Measurements from ENCODE around the gene PTGFRN.

PTGFRN gene

GRCh38 chr1:116907351-116907750 is 2.4 kb upstream of the PTGFRN start:
- DNase-seq: no peak
- Histone ChIP-seq H2AFZ (ENCODE audit: low read length) (no peak overlapping the region), H3F3A (ENCODE audit: insufficient read depth, low read length) (no peaks in the 10 kb centered on the region), H3K9ac (ENCODE audit: low read length) (no peak overlapping the region), H3K4me1 (ENCODE audit: low read length) (no peaks in the 10 kb centered on the region), H3K27me3 (replicated peaks; ENCODE audit: insufficient read depth, low read length) (no peaks in the 10 kb centered on the region), H3K79me2 (ENCODE audit: low read length) (no peaks in the 10 kb centered on the region), H3K27ac (ENCODE audit: low read length) (no peak overlapping the region), H3K36me3 (replicated peaks; ENCODE audit: insufficient read depth, low read length) (no peaks in the 10 kb centered on the region), H3K4me2 (ENCODE audit: low read depth, low read length) (no peak overlapping the region), H4K20me1 (ENCODE audit: insufficient read depth, low read length) (no peaks in the 10 kb centered on the region), H3K9me3 (replicated peaks; ENCODE audit: insufficient read depth, low read length) (no peaks in the 10 kb centered on the region), H3K9me2 (replicated peaks; ENCODE audit: insufficient read depth, low read length) (no peaks in the 10 kb centered on the region), H3K4me3 (ENCODE audit: low read length) (no peak overlapping the region)
- TF ChIP-seq EZH2phosphoT487 (IDR thresholded peaks at IDR 0.05; ENCODE audit: low read length) (no peak), EZH2 (optimal IDR thresholded peaks at IDR 0.05; ENCODE audit: low read depth, low read length) (no peak), CTCF (IDR thresholded peaks at IDR 0.05; ENCODE audit: low read length) (no peak)

GRCh38 chr1:116908266-116908665 is 1.4 kb upstream of the PTGFRN start:
- H3K27me3 ChIP-seq (replicated peaks; ENCODE audit: insufficient read depth, low read length): no peaks in the 10 kb centered on the region
- H3F3A ChIP-seq (ENCODE audit: insufficient read depth, low read length): no peaks in the 10 kb centered on the region
- no peaks in the 10 kb centered on the region for H3K4me1 ChIP-seq (ENCODE audit: low read length)
- H3K4me2 ChIP-seq (ENCODE audit: low read depth, low read length): no peak overlapping the region
- H2AFZ ChIP-seq (ENCODE audit: low read length): no peak overlapping the region
- DNase-seq: no peak
- no peak overlapping the region for H3K27ac ChIP-seq (ENCODE audit: low read length)
- TF ChIP-seq EZH2phosphoT487 (IDR thresholded peaks at IDR 0.05; ENCODE audit: low read length) (no peak), CTCF (IDR thresholded peaks at IDR 0.05; ENCODE audit: low read length) (no peak), EZH2 (optimal IDR thresholded peaks at IDR 0.05; ENCODE audit: low read depth, low read length) (no peak)
- no peaks in the 10 kb centered on the region for H3K9me3 ChIP-seq (replicated peaks; ENCODE audit: insufficient read depth, low read length)
- H3K36me3 ChIP-seq (replicated peaks; ENCODE audit: insufficient read depth, low read length): no peaks in the 10 kb centered on the region
- no peaks in the 10 kb centered on the region for H3K79me2 ChIP-seq (ENCODE audit: low read length)
- no peaks in the 10 kb centered on the region for H3K9me2 ChIP-seq (replicated peaks; ENCODE audit: insufficient read depth, low read length)
- no peaks in the 10 kb centered on the region for H4K20me1 ChIP-seq (ENCODE audit: insufficient read depth, low read length)
- no peak overlapping the region for H3K4me3 ChIP-seq (ENCODE audit: low read length)
- H3K9ac ChIP-seq (ENCODE audit: low read length): no peak overlapping the region

DNA sequence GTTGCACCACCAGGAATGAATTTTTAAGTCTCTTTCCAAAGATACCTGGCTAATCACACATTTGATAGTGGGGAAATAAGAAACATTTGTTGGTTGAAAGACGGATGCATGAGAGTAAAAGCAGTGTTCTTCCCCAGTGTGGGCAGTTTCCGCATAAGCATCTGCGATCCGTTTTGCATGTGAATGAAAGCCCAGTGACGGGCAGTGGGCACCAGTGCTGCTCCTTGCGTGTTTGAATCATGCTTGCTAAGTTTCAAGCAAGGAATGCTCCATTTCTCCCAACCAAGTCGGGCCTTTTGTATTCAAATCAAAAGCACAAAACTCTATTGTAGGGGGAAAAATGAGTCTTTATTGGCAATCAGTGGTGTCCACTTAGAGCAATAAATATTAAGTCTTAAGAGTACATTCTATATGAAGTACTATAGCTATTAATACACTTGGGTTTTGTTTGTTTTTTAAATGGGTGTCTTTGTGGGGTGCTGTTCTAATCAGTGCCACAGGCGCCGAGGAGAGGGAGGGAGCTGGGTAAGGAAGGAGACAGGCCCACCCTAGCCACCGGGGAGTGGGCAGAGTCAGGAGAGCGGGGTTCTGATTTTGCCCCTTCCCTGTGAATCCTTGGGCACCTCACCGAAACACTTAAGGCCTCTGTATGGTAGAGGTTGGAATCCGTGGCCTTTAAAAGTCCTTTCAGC is 750 bp upstream of the PTGFRN start:
- H3K9ac ChIP-seq (ENCODE audit: low read length): no peak overlapping the region
- no peak overlapping the region for H2AFZ ChIP-seq (ENCODE audit: low read length)
- H3K9me2 ChIP-seq (replicated peaks; ENCODE audit: insufficient read depth, low read length): no peaks in the 10 kb centered on the region
- DNase-seq: no peak
- no peaks in the 10 kb centered on the region for H3F3A ChIP-seq (ENCODE audit: insufficient read depth, low read length)
- H3K27me3 ChIP-seq (replicated peaks; ENCODE audit: insufficient read depth, low read length): no peaks in the 10 kb centered on the region
- H3K79me2 ChIP-seq (ENCODE audit: low read length): no peaks in the 10 kb centered on the region
- no peaks in the 10 kb centered on the region for H3K4me1 ChIP-seq (ENCODE audit: low read length)
- H3K9me3 ChIP-seq (replicated peaks; ENCODE audit: insufficient read depth, low read length): no peaks in the 10 kb centered on the region
- no peak overlapping the region for H3K27ac ChIP-seq (ENCODE audit: low read length)
- TF ChIP-seq EZH2 (optimal IDR thresholded peaks at IDR 0.05; ENCODE audit: low read depth, low read length) (no peak), CTCF (IDR thresholded peaks at IDR 0.05; ENCODE audit: low read length) (no peak), EZH2phosphoT487 (IDR thresholded peaks at IDR 0.05; ENCODE audit: low read length) (no peak)
- H4K20me1 ChIP-seq (ENCODE audit: insufficient read depth, low read length): no peaks in the 10 kb centered on the region
- no peaks in the 10 kb centered on the region for H3K36me3 ChIP-seq (replicated peaks; ENCODE audit: insufficient read depth, low read length)
- H3K4me2 ChIP-seq (ENCODE audit: low read depth, low read length): no peak overlapping the region
- H3K4me3 ChIP-seq (ENCODE audit: low read length): no peak overlapping the region
